NCI-H524 (cell line): ENCODE measurements around the gene FAM168A.
"Not testable (repeated sequence)": the region's sequence is repeated elsewhere in the genome, so short reads cannot be mapped to it uniquely, and the experiment has no call there.

ENCODE experiments used
- DNase-seq, 2 experiments: peaks; one replicate each; lab custom pipeline; 2025; lab: John Stamatoyannopoulos, UW

Gene FAM168A

GRCh38 chr11:73592640-73593039 is 5.3 kb downstream of the FAM168A start:
- no peak for DNase-seq

DNA sequence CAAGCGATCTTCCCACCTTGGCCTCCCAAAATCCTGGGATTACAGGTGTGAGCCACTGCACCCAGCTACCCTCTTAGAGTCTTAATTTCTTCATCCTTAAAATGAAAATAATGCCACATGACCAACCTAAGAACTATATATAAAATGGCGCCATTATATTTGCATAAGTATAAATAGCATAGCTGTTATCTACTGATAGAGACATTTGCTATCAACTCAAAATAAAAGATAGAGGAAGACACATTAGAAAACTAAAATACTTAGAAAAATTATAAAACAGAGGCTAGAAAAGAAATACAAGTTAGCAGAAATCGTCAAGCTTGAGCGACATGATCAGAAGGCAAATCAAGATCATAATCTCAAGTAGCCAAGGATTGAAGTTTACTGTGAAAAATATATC is 6.2 kb downstream of the FAM168A start:
- DNase-seq, result no peak

DNA sequence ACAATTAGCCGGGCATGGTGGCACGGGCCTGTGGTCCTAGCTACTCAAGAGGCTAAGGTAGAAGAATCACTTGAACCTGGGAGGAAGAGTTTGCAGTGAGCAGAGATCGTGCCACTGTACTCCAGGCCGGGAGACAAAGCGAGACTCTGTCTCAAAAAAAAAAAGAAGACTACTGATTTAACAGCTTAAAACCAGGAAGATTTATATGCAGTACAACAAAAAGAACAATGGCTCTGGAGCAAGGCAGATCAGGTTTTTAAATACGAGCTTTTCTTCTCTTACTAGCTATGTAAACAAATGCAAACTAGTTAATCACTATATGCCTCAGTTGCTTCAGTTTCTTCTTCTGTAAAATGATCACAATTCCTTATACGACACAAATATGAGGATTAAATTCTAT is 6.9 kb downstream of the FAM168A start:
- no peak for DNase-seq

DNA sequence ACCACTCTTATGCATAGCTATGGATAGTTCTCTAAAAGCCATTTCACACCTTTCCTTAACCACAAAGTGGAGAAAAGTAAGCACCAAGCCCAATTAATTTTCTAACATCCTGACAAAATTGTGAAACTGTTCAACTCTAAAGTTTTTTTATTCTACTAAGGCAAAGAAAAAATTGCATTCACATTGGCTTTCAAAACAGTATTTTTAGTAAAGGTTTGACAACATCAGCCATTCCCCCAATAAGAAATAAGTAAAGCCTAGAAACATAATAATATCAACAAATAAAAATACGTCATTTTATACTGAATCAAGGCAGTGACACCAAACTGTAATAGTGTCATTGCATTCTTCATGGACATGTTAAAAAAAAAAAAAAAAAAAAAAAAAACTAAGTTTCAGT is 11.1 kb downstream of the FAM168A start:
- DNase-seq, result no peak

GRCh38 chr11:73585834-73586575 is 11.9 kb downstream of the FAM168A start:
- DNase-seq, result no peak

DNA sequence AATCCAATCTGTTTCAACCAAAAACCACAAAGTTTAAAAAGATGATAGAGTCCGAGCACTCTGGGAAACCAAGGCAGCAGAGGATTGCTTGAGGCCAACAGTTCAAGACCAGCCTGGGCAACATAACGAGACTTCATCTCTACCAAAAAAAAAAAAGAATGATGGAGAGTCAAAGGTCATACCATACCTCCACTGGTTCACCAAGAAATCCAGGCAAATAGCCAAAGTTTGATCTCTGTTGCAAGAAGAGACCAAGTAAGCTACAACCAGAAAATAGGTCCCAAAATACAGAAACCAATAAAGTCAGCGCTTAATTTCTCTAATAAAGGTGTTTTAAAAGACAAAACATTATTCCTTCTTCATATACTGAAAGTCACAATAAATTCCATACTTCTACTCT is 13.1 kb downstream of the FAM168A start:
- DNase-seq, result no peak

DNA sequence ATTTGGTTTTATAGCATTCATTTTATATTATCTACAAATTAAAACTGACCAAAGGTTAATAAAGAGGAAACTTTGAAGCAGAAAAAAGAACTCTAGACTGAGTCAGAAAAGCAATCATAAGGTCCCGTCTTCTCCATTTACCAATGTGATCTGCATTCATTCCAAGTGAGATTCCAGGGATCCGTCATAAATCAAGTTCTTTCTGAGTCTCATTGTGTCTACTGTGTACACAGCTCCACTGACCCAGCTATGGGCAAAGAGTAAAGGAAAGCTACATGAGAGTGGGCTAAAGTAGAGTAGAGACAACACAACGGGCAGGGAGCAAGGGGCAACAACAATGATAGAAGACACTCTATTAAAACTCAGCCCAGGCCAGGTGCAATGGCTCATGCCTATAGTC is 15.3 kb downstream of the FAM168A start:
- no peak for DNase-seq

GRCh38 chr11:73580749-73581148 is 17.2 kb downstream of the FAM168A start:
- not testable (repeated sequence) for DNase-seq

DNA sequence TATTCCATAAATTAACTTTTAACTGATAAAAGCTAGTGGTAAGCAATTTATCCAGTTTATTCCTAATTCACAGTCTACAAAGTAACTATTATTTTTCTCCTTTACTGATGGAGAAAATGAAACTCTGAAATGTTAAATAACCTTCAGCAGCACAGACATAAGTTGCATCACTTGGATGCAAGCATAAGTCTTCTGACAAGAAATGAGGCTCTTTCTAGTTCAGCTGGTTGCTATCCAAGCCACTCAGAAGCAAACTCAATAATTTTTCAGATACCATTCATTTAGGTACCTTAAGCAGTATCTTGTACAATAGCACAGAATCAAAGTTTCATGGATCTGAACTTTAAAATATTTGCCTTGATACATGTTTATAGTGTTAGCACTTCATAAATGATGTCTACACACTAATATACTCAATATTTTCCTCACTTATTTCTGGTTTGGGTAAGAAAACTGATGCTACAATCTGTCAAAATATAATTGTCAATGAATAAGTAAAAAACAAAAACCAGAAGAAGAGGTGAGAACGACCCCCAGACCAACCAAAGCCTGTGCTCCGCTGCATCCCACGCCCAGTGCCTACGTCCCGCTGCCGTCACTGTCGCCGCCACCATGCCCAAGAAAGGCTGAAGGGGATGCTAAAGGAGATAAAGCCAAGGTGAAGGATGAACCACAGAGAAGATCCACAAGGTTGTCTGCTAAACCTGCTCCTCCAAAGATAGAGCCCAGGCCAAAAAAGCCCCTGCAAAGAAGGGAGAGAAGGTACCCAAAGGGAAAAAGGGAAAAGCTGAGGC is 18.1 kb downstream of the FAM168A start:
- DNase-seq, result no peak

DNA sequence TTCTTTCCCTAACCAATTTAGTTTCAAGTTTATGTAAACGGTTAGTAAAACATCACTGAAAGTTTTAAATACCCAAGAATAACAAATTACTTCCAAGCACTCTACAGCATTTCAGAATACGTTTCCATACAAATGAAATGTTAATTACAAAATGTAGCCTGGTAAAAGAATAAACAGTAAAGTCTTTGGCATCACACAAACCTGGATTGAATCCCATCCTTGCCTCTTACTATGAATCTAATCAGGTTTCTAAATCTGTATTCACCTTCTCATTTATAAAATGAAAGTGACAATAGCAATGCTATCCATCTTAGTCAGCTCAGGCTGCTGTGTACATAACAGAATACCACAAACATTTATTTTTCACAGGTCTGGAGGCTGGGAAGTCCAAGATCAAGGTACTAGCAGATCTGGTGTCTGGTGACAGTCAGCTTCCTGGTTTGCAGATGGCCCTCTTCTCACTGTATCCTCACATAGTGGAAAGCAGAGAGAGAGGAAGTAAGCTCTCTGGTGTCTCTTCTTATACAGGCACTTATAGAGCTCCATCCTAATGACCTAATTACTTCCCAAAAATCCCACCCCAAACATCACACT is 19.2 kb downstream of the FAM168A start:
- DNase-seq, result no peak

DNA sequence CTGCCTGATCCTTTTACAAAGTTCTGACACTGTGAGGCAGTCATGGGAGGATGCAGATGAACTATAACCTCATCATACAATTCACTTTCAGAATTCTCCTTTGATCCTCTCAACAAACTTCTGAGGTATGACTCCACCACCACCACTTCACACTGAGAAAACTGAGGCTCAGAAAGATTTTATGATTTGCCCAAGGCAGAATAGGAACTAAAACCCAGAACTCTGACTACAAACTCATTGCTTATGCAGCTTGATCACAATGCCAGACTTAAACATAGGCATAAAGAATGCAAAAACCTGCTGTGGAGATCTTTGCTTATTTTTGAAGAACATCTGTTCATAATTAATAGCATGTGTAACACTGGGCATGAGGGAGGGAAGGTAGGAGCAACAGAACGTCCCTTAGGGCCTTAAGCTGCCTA is 20.4 kb downstream of the FAM168A start:
- peak in 1 of 2 experiments; percentile 41 for DNase-seq

- DNase-seq, result no peak
Observed at GRCh38 chr11:73576185-73576614, 21.7 kb downstream of the FAM168A start.

DNA sequence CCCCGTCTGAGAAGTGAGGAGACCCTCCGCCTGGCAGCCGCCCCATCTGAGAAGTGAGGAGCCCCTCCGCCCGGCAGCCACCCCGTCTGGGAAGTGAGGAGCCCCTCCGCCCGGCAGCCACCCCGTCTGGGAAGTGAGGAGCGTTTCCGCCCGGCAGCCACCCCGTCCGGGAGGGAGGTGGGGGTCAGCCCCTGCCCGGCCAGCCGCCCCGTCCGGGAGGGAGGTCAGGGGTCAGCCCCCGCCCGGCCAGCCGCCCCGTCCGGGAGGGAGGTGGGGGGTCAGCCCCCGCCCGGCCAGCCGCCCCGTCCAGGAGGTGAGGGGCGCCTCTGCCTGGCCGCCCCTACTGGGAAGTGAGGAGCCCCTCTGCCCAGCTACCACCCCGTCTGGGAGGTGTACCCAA is 25.9 kb downstream of the FAM168A start:
- DNase-seq, result not testable (repeated sequence)

DNA sequence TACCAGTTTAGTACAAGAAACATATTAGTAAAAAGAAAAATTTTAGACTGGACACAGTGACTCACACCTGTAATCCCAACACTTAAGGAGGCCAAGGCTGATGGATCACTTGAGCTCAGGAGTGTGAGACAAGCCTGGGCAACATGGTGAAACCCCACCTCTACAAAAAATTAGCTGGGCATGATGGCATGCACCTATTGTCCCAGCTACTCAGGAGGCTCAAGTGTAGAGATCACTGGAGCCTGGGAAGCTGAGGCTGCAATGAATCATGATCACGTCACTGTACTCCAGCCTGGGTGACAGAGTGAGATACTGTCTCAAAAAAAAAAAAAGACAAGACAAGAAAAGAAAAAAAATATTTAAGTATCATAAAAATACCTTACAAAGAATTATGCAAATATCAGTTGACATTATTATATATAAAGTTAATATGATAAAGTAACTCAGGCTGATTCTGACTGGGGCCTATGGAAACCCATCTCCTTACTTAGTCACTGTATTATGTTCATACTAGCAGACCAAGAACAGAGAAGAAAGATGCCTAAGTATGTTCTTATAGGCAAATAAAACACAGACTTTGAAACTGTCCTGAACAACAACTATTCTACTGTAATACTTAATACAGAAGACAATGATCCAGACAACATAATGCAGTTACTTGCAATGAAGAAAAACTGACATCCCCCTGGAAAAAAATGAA is 27.3 kb downstream of the FAM168A start:
- peak in 1 of 2 experiments; percentile 25 for DNase-seq

DNA sequence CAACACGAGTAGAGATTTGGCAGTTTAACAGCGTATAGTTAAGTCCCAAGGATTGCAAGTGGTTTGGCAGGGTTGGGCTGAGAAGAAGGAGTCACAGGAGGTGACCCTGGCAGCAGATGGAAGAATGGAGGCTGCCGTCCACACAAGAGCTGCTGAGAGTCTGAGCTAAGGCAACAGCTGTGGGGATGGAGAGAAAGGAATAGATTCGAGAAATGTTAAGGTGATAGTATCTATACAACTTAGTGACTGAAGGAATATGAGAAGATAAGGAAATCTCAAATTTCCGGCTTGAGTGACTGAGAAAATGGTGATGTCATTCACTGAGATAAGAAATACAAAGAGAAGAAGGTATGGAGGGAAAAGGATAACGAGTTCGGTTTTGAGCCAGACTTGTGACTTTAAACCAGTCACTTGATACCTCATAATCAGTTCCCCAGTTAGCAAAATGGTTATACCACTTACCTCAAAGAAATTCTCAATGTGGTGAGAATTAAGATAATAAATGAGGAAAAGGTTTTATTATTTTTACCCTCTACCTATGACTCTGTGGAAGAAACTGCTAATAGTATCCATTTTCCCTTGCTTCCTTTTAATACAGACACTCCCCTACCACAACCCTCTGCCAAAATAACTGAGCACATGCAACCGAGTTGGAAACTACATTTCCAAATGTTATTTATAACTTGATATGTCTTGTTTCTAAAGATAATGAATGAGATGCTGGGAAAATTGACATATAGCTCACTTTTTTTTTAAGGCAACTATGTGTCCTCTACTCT is 30.7 kb downstream of the FAM168A start:
- peak in 1 of 2 experiments; percentile 40 for DNase-seq

DNA sequence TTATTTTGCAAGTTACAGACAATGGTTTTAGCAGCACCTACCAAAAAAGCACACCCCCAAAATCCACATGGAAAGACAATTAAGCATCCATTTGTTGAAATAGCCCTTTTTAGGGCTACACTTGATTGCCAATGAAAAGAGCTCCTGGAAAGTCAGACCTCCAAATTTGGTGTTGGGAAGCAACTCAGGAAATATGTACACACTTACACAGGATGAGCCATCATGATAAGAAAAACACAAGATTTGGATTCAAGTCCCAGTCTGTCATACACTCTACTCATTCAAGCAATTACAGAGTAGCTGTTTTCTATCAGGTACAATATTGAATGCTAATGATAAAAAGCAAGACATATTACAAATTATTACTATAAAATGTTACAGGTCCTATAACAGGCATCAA is 31.5 kb downstream of the FAM168A start:
- DNase-seq, result no peak

DNA sequence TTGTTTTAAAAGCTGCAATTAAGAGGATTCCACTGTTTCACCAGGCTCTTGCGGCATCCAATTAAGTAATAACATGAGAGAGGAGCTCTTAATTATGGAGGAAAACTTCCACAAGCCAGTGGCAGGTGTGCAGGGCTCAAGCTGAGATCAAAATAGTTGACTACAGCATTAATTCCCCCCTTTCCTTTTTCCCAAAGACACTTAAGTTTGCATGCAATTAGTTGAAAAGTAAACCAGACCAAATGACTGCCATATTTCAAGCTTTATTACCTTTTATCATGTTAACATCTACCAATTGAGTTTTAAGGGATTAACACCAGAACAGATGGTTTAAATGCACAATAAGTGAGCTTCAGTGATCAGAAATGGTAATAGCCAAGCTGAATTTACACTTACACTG is 32.1 kb downstream of the FAM168A start:
- peak; percentile 80 to 96 for DNase-seq

DNA sequence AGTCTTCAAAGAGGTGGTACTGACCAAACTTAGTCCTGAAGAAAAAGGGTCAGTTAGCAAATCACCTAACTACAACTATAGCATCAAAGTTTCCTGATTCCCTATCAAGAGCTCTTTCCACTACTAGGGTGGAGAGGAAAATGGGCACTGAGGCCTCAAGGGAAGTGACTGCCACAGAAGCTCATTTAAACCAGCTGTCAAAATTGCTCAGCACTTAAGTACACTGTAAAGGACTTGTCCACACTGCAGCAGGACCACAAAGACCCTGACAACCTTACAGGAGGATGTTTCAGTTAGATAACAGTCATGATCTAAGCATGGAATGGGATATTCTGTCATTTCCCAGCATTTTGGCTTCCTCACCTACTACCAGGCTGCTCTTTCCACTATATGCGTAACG is 33.0 kb downstream of the FAM168A start:
- peak in 1 of 2 experiments; percentile 54 for DNase-seq

DNA sequence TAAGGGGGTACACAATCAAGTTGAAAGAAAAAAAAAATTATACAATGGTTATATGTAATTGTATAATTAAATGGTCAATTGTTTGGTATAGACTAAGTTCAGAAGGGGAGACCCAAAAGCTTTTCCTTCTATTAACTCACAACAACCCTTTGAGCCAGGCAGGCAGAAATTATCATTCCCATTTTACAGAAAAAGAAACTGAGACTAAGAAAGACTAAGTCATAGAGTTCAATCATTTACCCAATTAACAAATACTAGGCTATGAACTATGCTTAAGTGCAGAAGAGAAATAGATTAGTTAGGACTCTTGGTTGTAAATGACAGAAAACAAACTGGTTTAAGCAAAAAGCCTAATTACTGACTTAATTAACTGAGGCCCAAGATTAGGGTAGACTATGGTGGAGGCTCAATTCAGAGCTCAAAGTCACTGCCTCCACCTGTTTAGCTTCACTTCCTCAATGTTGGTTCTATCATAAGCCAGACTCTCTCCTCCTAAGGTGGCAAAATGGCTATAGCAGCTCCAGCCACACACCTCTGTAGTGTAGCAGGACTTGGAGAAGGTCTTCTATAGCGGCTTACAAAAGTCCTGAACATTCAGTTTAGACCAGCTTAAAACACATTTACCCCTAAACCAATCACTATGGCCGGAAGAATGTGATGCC is 34.2 kb downstream of the FAM168A start:
- no peak for DNase-seq

- no peak for DNase-seq
Observed at GRCh38 chr11:73559743-73560142, 38.2 kb downstream of the FAM168A start.

DNA sequence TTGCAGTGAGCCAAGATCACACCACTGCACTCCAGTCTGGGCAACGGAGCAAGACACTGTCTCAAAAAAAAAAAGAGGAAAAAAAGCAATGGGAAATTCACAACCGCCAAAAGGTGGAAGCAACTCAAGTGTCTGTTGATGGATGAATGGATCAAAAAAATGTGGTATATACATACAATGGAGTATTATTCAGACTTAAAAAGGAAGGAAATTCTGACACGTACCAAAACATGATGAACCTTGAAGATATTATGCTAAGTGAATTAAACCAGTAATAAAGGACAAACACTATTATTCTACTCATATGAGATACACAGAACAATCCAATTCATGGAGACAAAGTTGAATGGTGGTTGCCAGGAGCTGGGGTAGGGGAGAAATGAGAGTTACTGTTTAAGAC is 40.9 kb downstream of the FAM168A start:
- DNase-seq, result no peak
